Measurements from ENCODE around the gene DDTL.
"Not testable (repeated sequence)": the region's sequence is repeated elsewhere in the genome, so short reads cannot be mapped to it uniquely, and the experiment has no call there.

GRCh38 chr22:23954193-23954990, 12.3 kb upstream of the DDTL start:
- not testable (repeated sequence) for TF ChIP-seq CTCF (IDR thresholded peaks at IDR 0.05); EZH2 (IDR thresholded peaks at IDR 0.05; ENCODE audit: borderline replicate concordance, insufficient read depth, low read depth, low read length, poor library complexity, severe bottlenecking)
